NCI-H2107 (cell line): ENCODE data around the gene RNASEL.
"Not testable (repeated sequence)": the region's sequence is repeated elsewhere in the genome, so short reads cannot be mapped to it uniquely, and the experiment has no call there.

Experiments
- DNase-seq: peaks from one replicate; lab custom pipeline; 2025; lab: John Stamatoyannopoulos, UW

RNASEL gene

GRCh38 chr1:182563095-182563494 is 26.0 kb downstream of the RNASEL start:
- no peak for DNase-seq

- no peak for DNase-seq
Observed at GRCh38 chr1:182561456-182561855, 27.6 kb downstream of the RNASEL start.

GRCh38 chr1:182560392-182560984 is 28.6 kb downstream of the RNASEL start:
- no peak for DNase-seq

- no peak for DNase-seq
Observed at GRCh38 chr1:182556279-182556678, 32.8 kb downstream of the RNASEL start.

- DNase-seq = no peak
Observed at GRCh38 chr1:182555493-182555892, 33.6 kb downstream of the RNASEL start.

GRCh38 chr1:182552527-182552926 is 36.5 kb downstream of the RNASEL start:
- DNase-seq = no peak

GRCh38 chr1:182549811-182550210 is 39.2 kb downstream of the RNASEL start:
- no peak for DNase-seq

GRCh38 chr1:182549346-182549745 is 39.7 kb downstream of the RNASEL start:
- no peak for DNase-seq

GRCh38 chr1:182533896-182534295 is 55.2 kb downstream of the RNASEL start:
- DNase-seq = no peak

GRCh38 chr1:182528206-182528605 is 60.9 kb downstream of the RNASEL start:
- DNase-seq = not testable (repeated sequence)

- no peak for DNase-seq
Observed at GRCh38 chr1:182527680-182528079, 61.4 kb downstream of the RNASEL start.

- DNase-seq = no peak
Observed at GRCh38 chr1:182525342-182525741, 63.7 kb downstream of the RNASEL start.
